H1 (cell line): Measurements from ENCODE around the gene DIP2C. TPM values are rescaled to one million over a fixed set of nuclear protein-coding genes. Genes with fewer than 3 reads are reported as not detected.

Experiments used
- CTCF ChIA-PET: fragments of 300-600 bp; sonication (Branson Sonifier 250); formaldehyde crosslinking; loops from one replicate; lab custom pipeline; 2021; ENCODE audit not compliant: partially characterized antibody; lab: Charles Lee
- POLR2A ChIA-PET: fragments of 300-600 bp; sonication (Branson Sonifier 250); formaldehyde crosslinking; loops from one replicate; lab custom pipeline; 2021; ENCODE audit warnings: inconsistent platforms; ENCODE audit not compliant: partially characterized antibody; lab: Charles Lee
- DNase-seq, 2 experiments: peaks; one replicate each; pipeline versions ENCODE4 v3.0.0 to v3.0.0-alpha.2; 2010 to 2022; ENCODE audit warnings: low spot score in 2 of 2, low read depth in 1 of 2, mixed read lengths in 1 of 2
- FAIRE-seq: peaks from 2 replicates; lab custom pipeline; 2011; peaks lifted over from hg19 to GRCh38; lab: Jason Lieb, UNC
- H2AFZ ChIP-seq: 2 replicates; pipeline ENCODE4 v1.8.1; 2012; ENCODE audit warnings: low read length, inconsistent platforms
- H2AK5ac ChIP-seq: 2 replicates; pipeline ENCODE4 v1.6.1; 2013; ENCODE audit warnings: low read depth, low read length
- H2BK120ac ChIP-seq: replicated peaks from 2 replicates; pipeline ENCODE3; 2013; ENCODE audit warnings: low read depth, low read length, inconsistent platforms
- H2BK12ac ChIP-seq: 2 replicates; pipeline ENCODE4 v1.6.1; 2013; ENCODE audit warnings: low read depth, low read length
- H2BK15ac ChIP-seq: 2 replicates; pipeline ENCODE4 v1.6.1; 2013; ENCODE audit warnings: low read length
- H2BK20ac ChIP-seq: 2 replicates; pipeline ENCODE4 v1.6.1; 2013; ENCODE audit warnings: low read length
- H2BK5ac ChIP-seq: 2 replicates; pipeline ENCODE4 v1.6.1; 2013; ENCODE audit warnings: low read depth, low read length
- H3K14ac ChIP-seq: 2 replicates; pipeline ENCODE4 v1.6.1; 2013; ENCODE audit warnings: inconsistent platforms; ENCODE audit not compliant: insufficient read length
- H3K18ac ChIP-seq: 2 replicates; pipeline ENCODE4 v1.6.1; 2013; ENCODE audit warnings: low read length; ENCODE audit errors: extremely low read depth
- H3K23ac ChIP-seq: 2 replicates; pipeline ENCODE4 v1.6.1; 2013; ENCODE audit warnings: inconsistent platforms; ENCODE audit not compliant: insufficient read length
- H3K23me2 ChIP-seq: 2 replicates; pipeline ENCODE4 v1.6.1; 2013; ENCODE audit warnings: low read depth, low read length
- H3K27ac ChIP-seq: 2 replicates; pipeline ENCODE4 v1.6.1; 2011; ENCODE audit warnings: low read depth, low read length, inconsistent platforms
- H3K27me3 ChIP-seq, 4 experiments: replicated peaks in 1 of 4; 1 replicate in 1 of 4; 2 replicates in 3 of 4; pipeline versions ENCODE4 v1.6.1 to v1.8.1; 2011 to 2013; ENCODE audit warnings: low read length in 3 of 4, mild to moderate bottlenecking in 3 of 4, inconsistent platforms in 2 of 4, mixed read lengths in 2 of 4, moderate library complexity in 1 of 4; ENCODE audit not compliant: control insufficient read depth in 3 of 4, insufficient read depth in 3 of 4; ENCODE audit errors: extremely low read depth in 1 of 4
- H3K36me3 ChIP-seq, 4 experiments: 2 replicates each; pipeline versions ENCODE4 v1.6.1 to v1.8.1; 2011 to 2013; ENCODE audit warnings: mild to moderate bottlenecking in 4 of 4, low read length in 3 of 4, moderate library complexity in 2 of 4, control low read depth in 1 of 4, inconsistent platforms in 1 of 4; ENCODE audit not compliant: insufficient read depth in 4 of 4, control insufficient read depth in 2 of 4
- H3K4ac ChIP-seq: replicated peaks from 2 replicates; pipeline ENCODE3; 2013; ENCODE audit warnings: low read length, low read depth, mixed read lengths, inconsistent platforms; ENCODE audit not compliant: insufficient read length
- H3K4me1 ChIP-seq, 4 experiments: replicated peaks in 1 of 4; 1 replicate in 1 of 4; 2 replicates in 3 of 4; pipeline versions ENCODE4 v1.6.1 to v1.8.1; 2011 to 2013; ENCODE audit warnings: low read length in 3 of 4, inconsistent platforms in 2 of 4, mixed read lengths in 1 of 4; ENCODE audit not compliant: insufficient read depth in 4 of 4, control insufficient read depth in 3 of 4
- H3K4me2 ChIP-seq, 2 experiments: 2 replicates each; pipeline versions ENCODE4 v1.6.1 to v1.8.1; 2011 to 2013; ENCODE audit warnings: low read depth in 2 of 2, low read length in 2 of 2, control low read depth in 1 of 2, inconsistent platforms in 1 of 2, mild to moderate bottlenecking in 1 of 2; ENCODE audit not compliant: insufficient read depth in 1 of 2
- H3K4me3 ChIP-seq, 4 experiments: fragments of 200-600, 300-600 bp in 1 of 4; sonication (generic), shearing (Covaris generic), sonication (Bioruptor Twin) in 1 of 4; 2 replicates each; pipeline versions ENCODE4 v1.5.1 to v1.8.1; 2011 to 2016; ENCODE audit warnings: low read length in 4 of 4, low read depth in 3 of 4, control low read depth in 2 of 4, inconsistent platforms in 2 of 4, mild to moderate bottlenecking in 2 of 4, mixed read lengths in 1 of 4, moderate library complexity in 1 of 4; ENCODE audit not compliant: insufficient read depth in 2 of 4; ENCODE audit errors: extremely low read depth in 1 of 4
- H3K56ac ChIP-seq: replicated peaks from 2 replicates; pipeline ENCODE3; 2013; ENCODE audit warnings: low read depth, mild to moderate bottlenecking, mixed read lengths, low read length, inconsistent platforms; ENCODE audit not compliant: insufficient read length
- H3K79me1 ChIP-seq: 2 replicates; pipeline ENCODE4 v1.6.1; 2013; ENCODE audit warnings: low read depth, low read length, control low read depth
- H3K79me2 ChIP-seq, 2 experiments: 2 replicates each; pipeline versions ENCODE4 v1.6.1 to v1.8.1; 2012 to 2013; ENCODE audit warnings: low read length in 2 of 2, mild to moderate bottlenecking in 2 of 2, inconsistent platforms in 1 of 2; ENCODE audit not compliant: insufficient read depth in 2 of 2, control insufficient read depth in 1 of 2
- H3K9ac ChIP-seq, 4 experiments: replicated peaks in 1 of 4; 1 replicate in 1 of 4; 2 replicates in 3 of 4; pipeline versions ENCODE4 v1.6.1 to v1.8.1; 2011 to 2013; ENCODE audit warnings: low read depth in 3 of 4, low read length in 3 of 4, control low read depth in 2 of 4, mild to moderate bottlenecking in 2 of 4, moderate library complexity in 2 of 4, inconsistent platforms in 1 of 4; ENCODE audit errors: extremely low read depth in 1 of 4
- H3K9me3 ChIP-seq, 2 experiments: 2 replicates each; pipeline versions ENCODE4 v1.6.1 to v1.8.1; 2012 to 2013; ENCODE audit warnings: mild to moderate bottlenecking in 2 of 2, moderate library complexity in 2 of 2, control low read depth in 1 of 2, inconsistent platforms in 1 of 2, low read depth in 1 of 2, low read length in 1 of 2, mixed read lengths in 1 of 2; ENCODE audit not compliant: insufficient read depth in 2 of 2
- H4K20me1 ChIP-seq, 2 experiments: replicated peaks in 1 of 2; 2 replicates each; pipeline versions ENCODE3 to v1.8.1; 2011 to 2013; ENCODE audit warnings: inconsistent platforms in 2 of 2, low read length in 2 of 2, mild to moderate bottlenecking in 1 of 2; ENCODE audit not compliant: insufficient read depth in 2 of 2, control insufficient read depth in 1 of 2
- H4K5ac ChIP-seq: 2 replicates; pipeline ENCODE4 v1.6.1; 2013; ENCODE audit warnings: low read length, low read depth, mixed read lengths, inconsistent platforms; ENCODE audit not compliant: insufficient read length
- H4K8ac ChIP-seq: 2 replicates; pipeline ENCODE4 v1.8.0; 2013; ENCODE audit warnings: mild to moderate bottlenecking, moderate library complexity, low read length, inconsistent platforms; ENCODE audit not compliant: insufficient read depth; ENCODE audit errors: extremely low read depth
- H4K91ac ChIP-seq: replicated peaks from 2 replicates; pipeline ENCODE3; 2013; ENCODE audit warnings: low read length, mixed read lengths, inconsistent platforms; ENCODE audit not compliant: insufficient read length
- BCL11A ChIP-seq, 2 experiments: IDR thresholded peaks; one replicate each; pipeline ENCODE4 v1.6.1; 2011; ENCODE audit warnings: low read depth in 2 of 2, low read length in 2 of 2, mild to moderate bottlenecking in 2 of 2
- BRCA1 ChIP-seq: IDR thresholded peaks from 2 replicates; pipeline ENCODE4 v1.6.1; 2012; ENCODE audit warnings: low read depth, low read length, improper control_type of control experiment
- CHD2 ChIP-seq: IDR thresholded peaks from 2 replicates; pipeline ENCODE4 v1.6.1; 2012; ENCODE audit warnings: low read length, improper control_type of control experiment
- CREB1 ChIP-seq: IDR thresholded peaks from 2 replicates; pipeline ENCODE4 v1.6.1; 2012; ENCODE audit warnings: inconsistent platforms
- GTF2F1 ChIP-seq: IDR thresholded peaks from 2 replicates; pipeline ENCODE4 v1.6.1; 2012; ENCODE audit warnings: low read depth, low read length, improper control_type of control experiment, borderline replicate concordance
- HDAC2 ChIP-seq, 2 experiments: fragments of 300-600 bp in 1 of 2; sonication (generic) in 1 of 2; IDR thresholded peaks; 2 replicates each; pipeline ENCODE4 v1.6.1; 2011 to 2012; ENCODE audit warnings: low read depth in 2 of 2, low read length in 2 of 2, mild to moderate bottlenecking in 2 of 2, moderate library complexity in 2 of 2, borderline replicate concordance in 1 of 2, inconsistent platforms in 1 of 2
- HDAC6 ChIP-seq: IDR thresholded peaks from one replicate; pipeline ENCODE4 v1.7.1; 2012; ENCODE audit warnings: low read depth, mild to moderate bottlenecking, inconsistent platforms, low read length, moderate library complexity
- MAX ChIP-seq: IDR thresholded peaks from 2 replicates; pipeline ENCODE4 v1.6.1; 2012; ENCODE audit warnings: inconsistent platforms
- POLR2AphosphoS5 ChIP-seq: IDR thresholded peaks from 2 replicates; pipeline ENCODE4 v1.6.1; 2011; ENCODE audit warnings: low read depth, low read length
- RAD21 ChIP-seq, 2 experiments: IDR thresholded peaks in 1 of 2; conservative IDR thresholded peaks in 1 of 2; 2 replicates each; pipeline ENCODE4 v1.6.1; 2011; ENCODE audit warnings: low read depth in 2 of 2, low read length in 2 of 2, improper control_type of control experiment in 1 of 2, inconsistent platforms in 1 of 2, mild to moderate bottlenecking in 1 of 2, moderate library complexity in 1 of 2
- RXRA ChIP-seq: IDR thresholded peaks from 2 replicates; pipeline ENCODE4 v1.6.1; 2011; ENCODE audit warnings: low read depth, mild to moderate bottlenecking, low read length, moderate library complexity; ENCODE audit not compliant: insufficient read depth
- SUZ12 ChIP-seq: fragments of 200-600 bp; sonication (generic); IDR thresholded peaks from 2 replicates; pipeline ENCODE4 v1.6.1; 2012; ENCODE audit warnings: mild to moderate bottlenecking, inconsistent platforms, low read length, moderate library complexity, mixed read lengths
- TAF1 ChIP-seq: IDR thresholded peaks from 2 replicates; pipeline ENCODE4 v1.6.1; 2011; ENCODE audit warnings: mild to moderate bottlenecking, low read depth, low read length
- TAF7 ChIP-seq: optimal IDR thresholded peaks from 2 replicates; pipeline ENCODE3; 2011; ENCODE audit warnings: low read depth, mild to moderate bottlenecking, inconsistent platforms, low read length, moderate library complexity, borderline replicate concordance
- WGBS, 2 experiments: shearing (Covaris generic) in 1 of 2; methylation state at CpG; one replicate each; pipeline versions ENCODE4 v1.1.6 to v1.1.7; 2013 to 2015; ENCODE audit warnings: low lambda C conversion rate in 2 of 2, mixed read lengths in 2 of 2, inconsistent platforms in 1 of 2, low coverage in 1 of 2, missing lambda C conversion rate in 1 of 2; ENCODE audit not compliant: insufficient replicate concordance in 2 of 2, insufficient coverage in 1 of 2, insufficient read length in 1 of 2; ENCODE audit errors: extremely low coverage in 1 of 2, missing lambda C conversion rate in 1 of 2; 5-methylcytosine and 5-hydroxymethylcytosine counted together
- polyA plus RNA-seq, 7 experiments: library from polyadenylated mRNA; depleted of rRNA in 3 of 7; stranded (reverse) in 5 of 7; unstranded in 2 of 7; fragments of >200 nt in 5 of 7; fragments of 200-250 nt in 2 of 7; gene quantifications; 1 replicate in 5 of 7; 2 replicates in 1 of 7; 4 replicates in 1 of 7; pipeline versions ENCODE4 v1.2.1 to v1.2.3, GENCODE V29; 2011 to 2013; ENCODE audit warnings: missing spikeins in 2 of 7, mixed read lengths in 2 of 7
- total RNA-seq: library from RNA; stranded (reverse); fragmentation: NEBNext Ultra II Directional; extraction: Animal tissue kit (Norgen Biotek cat#: 25700); gene quantifications from 2 replicates; pipeline ENCODE4 v1.2.1, GENCODE V29; 2021

Gene DIP2C
- total and polyA plus RNA-seq, 2 of the 8 experiments (the other 6 are each of a cell fraction or from before 2014, with no cell fraction given), result 3.8 to 9.3 TPM

GRCh38 chr10:381805-382204, 307.7 kb downstream of the DIP2C start:
- Histone ChIP-seq H2BK5ac (no peak overlapping the region; the same call in 1 of the 2 replicates), H2BK15ac (no peak overlapping the region), H2AFZ (no peak overlapping the region), H3K36me3 (no peaks in the 10 kb centered on the region; a peak in 1 of 8 replicates), H3K4me1 (no peaks in the 10 kb centered on the region), H4K8ac (no peak overlapping the region), H3K27me3 (no peaks in the 10 kb centered on the region), H4K5ac (no peak overlapping the region), H3K4me3 (no peak overlapping the region), H2BK120ac (no peak overlapping the region), H2AK5ac (no peak overlapping the region), H3K79me2 (peaks cover 0 to 4% of the 10 kb centered on the region in 2 experiments; a peak in 1 of 4 replicates), H3K14ac (no peak overlapping the region), H3K79me1 (no peaks in the 10 kb centered on the region), H4K20me1 (peaks cover 0 to 6% of the 10 kb centered on the region in 2 experiments), H3K27ac (no peak overlapping the region), H3K4ac (no peak overlapping the region), H3K4me2 (no peak overlapping the region), H3K23me2 (no peaks in the 10 kb centered on the region), H2BK12ac (no peak overlapping the region), H3K18ac (no peak overlapping the region), H3K9me3 (peaks cover 0 to 6% of the 10 kb centered on the region in 2 experiments; a peak in 1 of 4 replicates), H3K9ac (no peak overlapping the region), H4K91ac (no peak overlapping the region), H2BK20ac (no peak overlapping the region), H3K23ac (no peak overlapping the region), H3K56ac (no peak overlapping the region)
- FAIRE-seq (no peak), DNase-seq (no peak)
- ChIA-PET POLR2A (no interaction called here), CTCF (no interaction called here)
- WGBS, 2 experiments, result 79% methylated on average over 7 of the region's 7 CpGs; no CpG with 5 or more reads in 1 of the 2 experiments
- TF ChIP-seq TAF1 (no peak), RXRA (no peak), POLR2AphosphoS5 (no peak), GTF2F1 (no peak), HDAC2 (IDR thresholded peaks at IDR 0.05; ENCODE audit: borderline replicate concordance in 1 of 2, low read depth in 2 of 2, low read length in 2 of 2) (no peak), BCL11A (IDR thresholded peaks at IDR 0.05; ENCODE audit: low read depth in 2 of 2, low read length in 2 of 2) (no peak), CREB1 (no peak), MAX (no peak), TAF7 (no peak), RAD21 (IDR thresholded peaks at IDR 0.05 in 1 of 2, conservative IDR thresholded peaks at IDR 0.05 in 1 of 2; ENCODE audit: low read depth in 2 of 2, low read length in 2 of 2) (no peak), BRCA1 (no peak), HDAC6 (no peak), CHD2 (no peak), SUZ12 (no peak)
